Measurements from ENCODE around the gene TATDN2.

GRCh38 chr3:10311710-10312109, 63.5 kb downstream of the TATDN2 start:
- TF ChIP-seq, protein P1, sequence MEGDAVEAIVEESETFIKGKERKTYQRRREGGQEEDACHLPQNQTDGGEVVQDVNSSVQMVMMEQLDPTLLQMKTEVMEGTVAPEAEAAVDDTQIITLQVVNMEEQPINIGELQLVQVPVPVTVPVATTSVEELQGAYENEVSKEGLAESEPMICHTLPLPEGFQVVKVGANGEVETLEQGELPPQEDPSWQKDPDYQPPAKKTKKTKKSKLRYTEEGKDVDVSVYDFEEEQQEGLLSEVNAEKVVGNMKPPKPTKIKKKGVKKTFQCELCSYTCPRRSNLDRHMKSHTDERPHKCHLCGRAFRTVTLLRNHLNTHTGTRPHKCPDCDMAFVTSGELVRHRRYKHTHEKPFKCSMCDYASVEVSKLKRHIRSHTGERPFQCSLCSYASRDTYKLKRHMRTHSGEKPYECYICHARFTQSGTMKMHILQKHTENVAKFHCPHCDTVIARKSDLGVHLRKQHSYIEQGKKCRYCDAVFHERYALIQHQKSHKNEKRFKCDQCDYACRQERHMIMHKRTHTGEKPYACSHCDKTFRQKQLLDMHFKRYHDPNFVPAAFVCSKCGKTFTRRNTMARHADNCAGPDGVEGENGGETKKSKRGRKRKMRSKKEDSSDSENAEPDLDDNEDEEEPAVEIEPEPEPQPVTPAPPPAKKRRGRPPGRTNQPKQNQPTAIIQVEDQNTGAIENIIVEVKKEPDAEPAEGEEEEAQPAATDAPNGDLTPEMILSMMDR (IDR thresholded peaks at IDR 0.05) = no peak
- TF ChIP-seq REST (IDR thresholded peaks at IDR 0.05; ENCODE audit: insufficient read depth in 1 of 2, low read depth in 2 of 2, low read length in 1 of 2) = no peak
- no peak for TF ChIP-seq TCF7L2 (IDR thresholded peaks at IDR 0.05; ENCODE audit: low read depth, low read length)
- no peak for TF ChIP-seq POLR2AphosphoS5 (IDR thresholded peaks at IDR 0.05; ENCODE audit: low read depth, low read length)
- TF ChIP-seq SIN3A (IDR thresholded peaks at IDR 0.05; ENCODE audit: borderline replicate concordance, insufficient read depth, low read depth, low read length) = no peak
